GM19455 (cell line): ENCODE data around the gene PRR5.

ENCODE experiments used
- ATAC-seq: cut with Tn5 transposase; IDR thresholded peaks from one replicate; pipeline ENCODE4 v1.9.1; 2021; ENCODE audit not compliant: unreplicated experiment

PRR5 gene

GRCh38 chr22:44752285-44753188 lies 50.5 kb downstream of the PRR5 start, which contains the start of gene ARHGAP8:
Gene ARHGAP8, plus strand, starts transcription at chr22:44752575. Its CDS starts 33,953 bp downstream, at chr22:44786528.
- ATAC-seq = no peak

- ATAC-seq = no peak
Observed at GRCh38 chr22:44753189-44754042, 51.4 kb downstream of the PRR5 start.

GRCh38 chr22:44754998-44755397 lies 53.0 kb downstream of the PRR5 start:
- ATAC-seq = no peak

DNA sequence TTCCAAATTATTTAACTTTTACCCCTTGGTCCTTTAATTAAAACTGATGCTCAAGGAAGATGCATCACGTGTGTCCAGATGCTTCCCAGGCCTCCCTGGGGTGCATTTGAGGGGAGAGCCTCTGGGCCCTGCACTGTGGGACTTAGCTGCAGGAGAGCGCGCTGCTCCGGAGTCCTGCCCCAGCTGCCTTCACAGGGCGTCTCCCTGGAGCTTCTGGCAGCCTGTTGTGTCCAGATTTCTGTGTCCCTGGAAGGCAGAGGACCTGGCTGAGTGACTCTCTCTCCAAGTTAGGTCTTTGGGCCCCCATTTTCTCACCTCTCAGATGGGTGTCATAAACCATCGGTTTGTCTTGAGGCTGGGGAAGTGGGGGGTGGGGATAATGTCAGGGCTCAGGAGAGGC lies 53.4 kb downstream of the PRR5 start:
- ATAC-seq = no peak

GRCh38 chr22:44755956-44756361 lies 54.0 kb downstream of the PRR5 start:
- ATAC-seq = no peak

- no peak for ATAC-seq
Observed at GRCh38 chr22:44758344-44758973, 56.5 kb downstream of the PRR5 start.

GRCh38 chr22:44759001-44759400 lies 57.0 kb downstream of the PRR5 start:
- ATAC-seq = no peak

DNA sequence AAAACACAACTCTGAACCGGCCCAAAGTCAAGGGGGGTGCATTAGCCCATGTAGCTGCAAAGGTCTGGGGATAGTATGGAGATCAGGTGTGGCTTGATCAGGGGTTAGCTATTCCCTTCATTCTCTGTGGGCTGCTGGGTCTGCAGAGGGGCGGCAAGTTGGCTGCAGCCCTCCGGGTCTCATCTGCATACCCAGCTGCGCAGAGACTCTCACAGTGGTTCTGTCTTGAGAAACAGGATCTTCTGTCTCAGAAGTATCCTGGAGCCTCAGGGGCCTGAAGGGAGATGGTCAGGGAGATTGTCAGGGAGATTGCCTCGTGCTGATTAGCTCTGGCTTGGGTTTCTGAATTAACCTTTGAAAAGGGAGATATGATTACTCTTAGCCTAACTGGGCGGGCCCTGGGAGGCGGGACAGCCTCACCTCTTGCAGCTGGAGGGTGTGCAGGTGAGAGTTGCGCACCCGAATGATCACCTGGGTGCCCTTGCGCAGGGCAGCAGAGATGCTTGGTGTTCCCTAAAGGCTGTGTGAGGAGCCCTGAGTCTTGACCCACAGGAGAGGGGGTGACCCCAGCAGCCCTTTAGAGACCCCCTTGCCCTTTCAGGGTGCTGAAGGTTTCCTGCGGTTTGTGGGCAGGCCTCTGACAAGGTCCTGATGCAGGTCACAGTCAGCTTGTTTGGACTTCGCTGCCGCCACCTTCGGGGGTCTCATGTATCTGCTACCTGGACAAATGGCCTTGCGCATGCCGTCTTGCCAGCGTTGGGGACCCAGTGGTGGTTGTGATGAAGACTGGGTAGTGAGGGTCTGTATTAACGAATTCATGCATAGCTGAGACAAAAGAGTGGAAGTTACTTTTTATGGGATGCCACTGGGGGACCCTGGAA lies 57.7 kb downstream of the PRR5 start:
- no peak for ATAC-seq

DNA sequence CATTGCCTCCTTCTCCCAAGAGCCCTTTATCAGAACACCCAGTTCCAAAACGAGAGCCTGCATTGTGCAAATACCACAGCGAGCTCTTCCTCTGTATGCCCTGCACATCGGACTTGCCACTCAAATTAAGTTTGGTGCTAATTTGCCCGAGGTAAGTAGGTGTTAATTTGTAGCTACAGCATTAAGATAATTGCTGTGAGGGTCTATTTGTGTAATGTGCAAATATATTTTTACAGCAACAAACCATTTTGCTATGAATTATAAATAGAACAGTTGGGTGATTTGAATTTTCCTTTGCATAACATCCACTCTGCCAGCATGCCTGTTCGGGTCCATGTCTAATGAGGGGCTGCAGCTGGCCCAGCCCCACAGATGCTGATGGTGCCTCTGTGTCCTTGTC lies 58.5 kb downstream of the PRR5 start:
- no peak for ATAC-seq

GRCh38 chr22:44761025-44761424 lies 59.0 kb downstream of the PRR5 start:
- no peak for ATAC-seq

DNA sequence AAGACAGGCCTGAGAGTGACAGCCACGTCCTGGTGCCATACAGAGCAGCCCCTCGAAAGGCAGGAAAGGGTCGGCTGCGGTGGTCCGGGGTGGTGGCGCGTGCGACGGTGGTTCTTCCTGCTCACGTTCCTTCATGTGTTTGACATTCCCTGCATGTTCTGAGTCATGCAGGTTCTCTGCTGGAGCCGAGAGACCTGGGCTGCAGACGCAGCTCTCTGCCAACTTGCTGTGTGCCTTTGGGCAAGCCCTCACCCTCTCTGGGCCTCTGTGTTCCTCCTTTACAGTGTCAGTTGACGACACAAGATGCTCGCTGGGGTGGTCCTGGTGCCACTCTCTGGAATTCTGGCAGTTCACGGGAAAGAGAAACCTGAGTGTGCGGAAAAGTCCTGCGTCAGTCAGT lies 62.4 kb downstream of the PRR5 start:
- no peak for ATAC-seq

DNA sequence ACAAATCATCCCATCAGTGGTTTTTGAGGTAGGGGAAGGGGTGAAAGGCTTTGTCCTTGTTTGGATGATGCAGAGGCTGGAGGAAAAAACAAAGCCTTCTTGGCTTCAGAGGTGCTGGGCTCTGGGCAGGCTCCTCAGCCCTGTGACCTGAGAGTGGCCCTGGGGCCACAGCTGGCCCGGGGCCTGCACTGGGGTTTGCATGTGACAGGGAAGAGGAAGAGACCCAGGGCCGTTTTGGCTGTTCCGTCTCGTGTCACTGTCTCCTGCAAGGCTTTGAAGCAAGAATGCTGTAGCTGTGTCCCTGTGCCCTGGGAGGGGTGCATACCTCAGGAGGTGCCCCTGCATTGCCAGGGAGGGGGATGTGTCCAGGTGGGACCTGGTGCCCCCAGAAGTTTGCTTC lies 63.0 kb downstream of the PRR5 start:
- no peak for ATAC-seq

GRCh38 chr22:44765571-44766285 lies 63.7 kb downstream of the PRR5 start:
- no peak for ATAC-seq

- ATAC-seq = no peak
Observed at GRCh38 chr22:44773082-44773481, 71.1 kb downstream of the PRR5 start.

GRCh38 chr22:44775862-44776261 lies 73.9 kb downstream of the PRR5 start:
- no peak for ATAC-seq

DNA sequence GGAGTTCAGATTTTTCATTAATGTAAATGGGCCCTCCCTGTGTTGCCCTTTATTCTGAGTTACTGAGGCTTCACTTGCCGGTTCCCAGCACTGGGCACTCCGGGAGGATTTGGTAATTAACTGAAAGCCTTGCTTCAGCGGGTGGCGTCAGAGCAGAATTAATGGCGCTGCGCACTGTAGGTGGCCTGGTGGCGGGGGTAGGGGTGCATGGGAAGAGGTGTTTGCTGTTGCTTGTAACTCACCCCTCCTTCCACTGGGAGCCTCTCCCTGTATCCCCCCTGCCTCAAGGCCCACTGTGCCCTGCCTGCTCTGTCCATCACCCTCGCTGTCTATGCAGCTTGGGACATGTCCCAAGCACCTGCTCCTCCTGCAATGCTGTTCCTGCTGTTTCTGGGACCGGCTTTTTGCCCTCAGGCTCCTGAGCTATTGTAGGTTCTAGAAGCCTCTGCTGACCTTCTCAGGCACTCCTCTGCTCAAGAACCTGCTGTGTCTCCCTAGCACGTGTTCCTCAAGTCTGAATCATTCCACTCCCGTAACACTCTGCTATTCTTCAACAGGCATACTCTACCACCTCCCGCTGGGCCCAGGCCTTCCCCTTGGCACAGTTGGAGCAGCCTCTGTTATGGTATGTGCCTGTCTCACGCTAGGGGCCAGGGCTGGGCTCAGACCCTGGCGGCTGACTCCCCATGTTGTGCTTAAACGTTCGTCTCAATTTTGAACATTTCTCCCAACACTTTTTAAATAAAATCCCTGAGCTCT lies 74.8 kb downstream of the PRR5 start:
- no peak for ATAC-seq

DNA sequence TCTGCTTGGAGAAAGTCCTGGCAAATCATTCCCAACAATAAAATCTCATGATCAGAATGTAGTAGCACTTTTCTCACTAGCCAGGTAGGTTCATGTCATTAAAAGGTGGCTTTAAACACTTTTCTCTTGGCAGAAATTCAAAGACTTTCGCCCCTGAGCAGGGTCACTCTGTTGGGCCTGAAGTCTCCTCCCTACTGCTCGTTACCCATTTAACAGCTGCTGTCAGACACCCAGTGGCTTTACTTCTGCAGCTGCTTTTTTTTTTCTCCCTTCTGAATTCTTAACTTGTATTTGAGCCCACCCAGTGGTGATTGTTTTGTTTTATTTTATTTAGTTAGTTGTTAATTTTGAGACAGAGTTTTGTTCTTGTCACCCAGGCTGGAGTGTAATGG lies 75.4 kb downstream of the PRR5 start:
- no peak for ATAC-seq

- ATAC-seq = no peak
Observed at GRCh38 chr22:44780876-44781449, 79.0 kb downstream of the PRR5 start.
